Right lobe of liver (tissue), 6 donors: ENCODE data around the gene FAM83C. TPM values are rescaled to one million over a fixed set of nuclear protein-coding genes. Genes with fewer than 3 reads are reported as not detected.
A peak's percentile ranks its signal among the peaks of the same experiment; 100 is the strongest.

Experiments used
- ATAC-seq, 4 donors: fragments of 200-7000 bp; cut with Tn5 transposase; one replicate each; pipeline ENCODE4 v1.9.1; 2020; ENCODE audit warnings: mild to moderate bottlenecking in 4 of 4, moderate library complexity in 4 of 4
- DNase-seq, 3 donors: peaks; one replicate each; pipeline ENCODE4 v3.0.0-alpha.2; 2020
- H3K27ac ChIP-seq, 3 donors: fragments of 200-600 bp; one replicate each; pipeline ENCODE4 v1.8.0; 2022
- H3K27me3 ChIP-seq, 2 donors: fragments of 200-600 bp; one replicate each; pipeline ENCODE4 v1.8.0; 2022
- H3K36me3 ChIP-seq, 4 donors: fragments of 200-600 bp; sonication (generic) in 1 of 4; one replicate each; pipeline versions ENCODE4 v1.5.1 to v1.8.0; 2017 to 2022; ENCODE audit warnings: control low read depth in 1 of 4
- H3K4me1 ChIP-seq, 4 donors: fragments of 200-600 bp; sonication (generic) in 1 of 4; one replicate each; pipeline versions ENCODE4 v1.5.1 to v1.8.0; 2017 to 2022; ENCODE audit warnings: control low read depth in 1 of 4
- H3K4me3 ChIP-seq, 3 donors: fragments of 200-600 bp; one replicate each; pipeline ENCODE4 v1.8.0; 2022
- H3K9me3 ChIP-seq, 4 donors: fragments of 200-600 bp; sonication (generic) in 1 of 4; one replicate each; pipeline versions ENCODE4 v1.5.1 to v1.8.0; 2017 to 2022; ENCODE audit warnings: control low read depth in 1 of 4
- CTCF ChIP-seq, 4 donors: fragments of 200-600 bp in 3 of 4; fragments of 450-650 bp in 1 of 4; IDR thresholded peaks; one replicate each; pipeline versions ENCODE4 v1.5.1 to v1.8.0; 2016 to 2022; ENCODE audit warnings: antibody characterized with exemption in 4 of 4, mild to moderate bottlenecking in 2 of 4
- POLR2A ChIP-seq: fragments of 450-650 bp; IDR thresholded peaks from one replicate; pipeline ENCODE4 v1.6.1; 2017; ENCODE audit warnings: antibody characterized with exemption, mild to moderate bottlenecking
- WGBS: methylation state at CpG from one replicate; pipeline ENCODE4 v1.1.6; 2018; ENCODE audit warnings: low coverage, low lambda C conversion rate; ENCODE audit not compliant: insufficient coverage; ENCODE audit errors: missing lambda C conversion rate; 5-methylcytosine and 5-hydroxymethylcytosine counted together
- intact Hi-C, 2 donors: fragments of 100-400 bp; cut with DNase I; formaldehyde crosslinking; loops; one replicate each; pipeline versions ENCODE4 v1.11.2 to v1.14.1; 2022
- total RNA-seq, 6 experiments: library from RNA; depleted of rRNA in 2 of 6; stranded (reverse); fragments of >200 nt in 2 of 6; fragmentation: NEBNext Ultra II Directional in 3 of 6; extraction: Animal tissue kit (Norgen Biotek cat#: 25700) in 3 of 6; gene quantifications; one replicate each; pipeline versions ENCODE4 v1.1.0 to v1.2.4, GENCODE V29; 2016 to 2023
- donor health status: DM: no; HTN: yes; CAD: no.
- donor health status: DM: no; HTN: no; CAD: no.
- donor health status: DM: no; HTN: no; CAD: no.
- donor health status: DM: no; HTN: yes; CAD: no.
- donor health status: DM: no; HTN: yes; CAD: no.

FAM83C gene
- total RNA-seq, 6 experiments from 2014 or later = not detected

- Histone ChIP-seq H3K4me3 (no peak overlapping the region), H3K36me3 (no peaks in the 10 kb centered on the region), H3K9me3 (no peaks in the 10 kb centered on the region), H3K4me1 (peaks cover 0 to 6% (median 0%) of the 10 kb centered on the region in 4 donors), H3K27ac (no peak overlapping the region), H3K27me3 (no peaks in the 10 kb centered on the region)
- intact Hi-C loops = no loop called here
- ATAC-seq = no peak
- 39% methylated on average over 4 of the region's 5 CpGs for WGBS
- TF ChIP-seq CTCF (IDR thresholded peaks at IDR 0.05) (no peak), POLR2A (no peak)
- peak in 1 of 3 donors; percentile 26 for DNase-seq
Observed at GRCh38 chr20:35294293-35294685, 2.1 kb upstream of the FAM83C start.

- H3K9me3 ChIP-seq = no peaks in the 10 kb centered on the region
- H3K27ac ChIP-seq = no peak overlapping the region
- peaks cover 0 to 6% (median 0%) of the 10 kb centered on the region in 4 donors for H3K4me1 ChIP-seq
- no peak overlapping the region for H3K4me3 ChIP-seq
- H3K27me3 ChIP-seq = no peaks in the 10 kb centered on the region
- intact Hi-C loops = no loop called here
- no peaks in the 10 kb centered on the region for H3K36me3 ChIP-seq
- TF ChIP-seq POLR2A (no peak), CTCF (IDR thresholded peaks at IDR 0.05) (no peak)
- 89% methylated on average over 6 of the region's 19 CpGs for WGBS
- ATAC-seq (peak in 1 of 4 donors; percentile 14), DNase-seq (peak in 1 of 3 donors; percentile 34)
Observed at GRCh38 chr20:35293303-35294292, 1.4 kb upstream of the FAM83C start.

- H3K4me1 ChIP-seq = peaks cover 0 to 6% (median 0%) of the 10 kb centered on the region in 4 donors
- WGBS = 73% methylated on average over 12 of the region's 23 CpGs
- H3K9me3 ChIP-seq = no peaks in the 10 kb centered on the region
- peak in 1 of 3 donors; percentile 28 for DNase-seq
- H3K27ac ChIP-seq = no peak overlapping the region
- no peak overlapping the region for H3K4me3 ChIP-seq
- intact Hi-C loops = no loop called here
- no peaks in the 10 kb centered on the region for H3K27me3 ChIP-seq
- no peaks in the 10 kb centered on the region for H3K36me3 ChIP-seq
- no peak for TF ChIP-seq POLR2A
- TF ChIP-seq CTCF (IDR thresholded peaks at IDR 0.05) = no peak
- ATAC-seq = no peak
Observed at GRCh38 chr20:35292504-35293285, 470 bp upstream of the FAM83C start.

- no peaks in the 10 kb centered on the region for H3K27me3 ChIP-seq
Observed at GRCh38 chr20:35290887-35291417, 1.3 kb downstream of the FAM83C start.

More at GRCh38 chr20:35290887-35291417, 1.3 kb downstream of the FAM83C start:
- Histone ChIP-seq H3K4me1 (peaks cover 0 to 15% (median 5%) of the 10 kb centered on the region in 4 donors), H3K36me3 (no peaks in the 10 kb centered on the region), H3K9me3 (no peaks in the 10 kb centered on the region), H3K27ac (no peak overlapping the region), H3K4me3 (no peak overlapping the region)
- WGBS = 89% methylated on average over 3 of the region's 7 CpGs
- DNase-seq = no peak
- TF ChIP-seq POLR2A (no peak), CTCF (IDR thresholded peaks at IDR 0.05) (no peak)
- intact Hi-C loops = no loop called here
- ATAC-seq = no peak
